HUES6 (cell line): ENCODE results near the gene KHDC1.
"Not testable (repeated sequence)": the region's sequence is repeated elsewhere in the genome, so short reads cannot be mapped to it uniquely, and the experiment has no call there.

Experiments used
- H3K27ac ChIP-seq: 2 replicates; pipeline ENCODE4 v1.7.0; 2013; ENCODE audit warnings: low read depth, mild to moderate bottlenecking, low read length, inconsistent platforms
- H3K27me3 ChIP-seq: 2 replicates; pipeline ENCODE4 v1.6.1; 2013; ENCODE audit warnings: low read length; ENCODE audit not compliant: control insufficient read depth, insufficient read depth
- H3K36me3 ChIP-seq: 2 replicates; pipeline ENCODE4 v1.6.1; 2013; ENCODE audit warnings: low read length; ENCODE audit not compliant: control insufficient read depth, insufficient read depth
- H3K4me1 ChIP-seq: 2 replicates; pipeline ENCODE4 v1.6.1; 2013; ENCODE audit warnings: low read length; ENCODE audit not compliant: control insufficient read depth, insufficient read depth
- H3K4me3 ChIP-seq: 2 replicates; pipeline ENCODE4 v1.5.1; 2013; ENCODE audit warnings: low read depth, low read length
- H3K9ac ChIP-seq: one replicate; pipeline ENCODE4 v1.6.1; 2013; ENCODE audit warnings: mild to moderate bottlenecking, low read length
- H3K9me3 ChIP-seq: 2 replicates; pipeline ENCODE4 v1.6.1; 2013; ENCODE audit warnings: low read depth, low read length; ENCODE audit not compliant: control insufficient read depth, insufficient read depth

KHDC1 gene, protein sequence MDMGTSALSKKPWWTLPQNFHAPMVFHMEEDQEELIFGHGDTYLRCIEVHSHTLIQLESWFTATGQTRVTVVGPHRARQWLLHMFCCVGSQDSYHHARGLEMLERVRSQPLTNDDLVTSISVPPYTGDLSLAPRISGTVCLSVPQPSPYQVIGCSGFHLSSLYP

DNA sequence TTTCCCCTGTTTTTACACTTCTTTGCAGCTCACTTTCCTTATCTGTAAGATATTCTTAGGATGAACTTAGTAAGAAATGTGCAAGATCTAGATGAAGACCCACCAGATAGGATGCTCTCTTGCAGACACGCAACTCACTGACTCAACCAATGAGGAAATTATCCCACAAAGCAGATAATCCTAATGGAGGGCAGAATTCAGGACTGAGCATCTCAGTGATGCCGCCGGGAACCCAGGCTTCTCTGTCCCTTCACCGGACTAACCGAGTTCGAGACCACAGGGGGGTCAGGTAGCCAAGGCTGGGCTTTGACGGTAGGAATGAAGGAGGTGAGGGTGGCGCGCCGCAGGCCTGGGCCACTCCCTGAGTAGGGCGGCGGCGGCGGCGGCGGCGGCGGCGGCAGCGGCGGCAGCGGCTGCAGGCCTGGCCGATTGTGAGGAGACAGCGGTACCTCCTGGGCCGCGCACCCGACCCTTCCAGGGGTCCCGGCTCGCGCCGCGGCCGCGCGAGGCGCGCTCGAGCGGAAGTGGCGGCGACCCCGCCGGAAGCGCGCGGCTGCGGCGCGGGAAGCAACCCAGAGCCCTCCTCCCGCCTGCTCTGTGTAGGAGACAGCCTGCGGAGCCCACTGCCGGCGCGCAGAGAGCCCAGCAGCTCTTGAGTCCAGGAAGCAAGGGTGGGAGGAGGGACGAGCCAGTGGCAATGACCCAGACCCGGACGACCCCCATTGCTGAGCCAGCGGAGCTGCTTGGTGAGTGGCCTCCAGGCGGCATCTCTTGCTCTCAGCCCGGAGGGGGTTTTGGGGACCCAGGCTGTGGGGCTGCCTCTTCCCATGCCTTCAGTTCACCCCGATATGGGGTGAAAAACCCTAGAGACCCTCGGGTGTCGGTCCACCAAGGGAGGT, at the start of gene KHDC1:
TSS of gene KHDC1 (minus strand) at position 526 of the 899 bp plus-strand sequence. CDS start 20,679 bp downstream, outside the sequence.
- Histone ChIP-seq H3K9ac (peak within 1 kb of the TSS; percentile 71), H3K4me3 (peak within 1 kb of the TSS; percentile 70), H3K27me3 (no peaks in the 10 kb centered on the region), H3K9me3 (no peaks in the 10 kb centered on the region), H3K36me3 (no peaks in the 10 kb centered on the region; the same call in 1 of the 2 replicates), H3K27ac (no peak within 1 kb of the TSS), H3K4me1 (peaks cover 11% of the 10 kb centered on the region; the same call in 1 of the 2 replicates)

DNA sequence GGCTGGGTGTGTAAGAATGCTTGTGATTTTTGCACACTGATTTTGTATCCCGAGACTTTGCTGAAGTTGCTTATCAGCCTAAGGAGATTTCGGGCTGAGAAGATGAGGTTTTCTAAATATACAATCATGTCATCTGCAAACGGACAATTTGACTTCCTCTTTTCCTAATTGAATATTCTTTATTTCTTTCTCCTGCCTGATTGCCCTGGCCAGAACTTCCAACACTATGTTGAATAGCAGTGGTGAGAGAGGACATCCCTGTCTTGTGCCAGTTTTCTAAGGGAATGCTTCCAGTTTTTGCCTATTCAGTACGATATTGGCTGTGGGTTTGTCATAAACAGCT, 47.5 kb upstream of the KHDC1 start:
- not testable (repeated sequence) for H3K27ac ChIP-seq, H3K27me3 ChIP-seq, H3K9me3 ChIP-seq, H3K36me3 ChIP-seq, H3K9ac ChIP-seq, H3K4me1 ChIP-seq
- H3K4me3 ChIP-seq: peak overlapping the region; percentile 70

- Histone ChIP-seq H3K4me1 (no peaks in the 10 kb centered on the region), H3K27ac (no peak overlapping the region), H3K9me3 (no peaks in the 10 kb centered on the region), H3K27me3 (no peaks in the 10 kb centered on the region; the same call in 1 of the 2 replicates), H3K9ac (peak overlapping the region; percentile 59), H3K36me3 (no peaks in the 10 kb centered on the region), H3K4me3 (peak overlapping the region; percentile 70)
These were observed 46.9 kb upstream of the KHDC1 start for GRCh38 chr6:73309785-73310502.

DNA sequence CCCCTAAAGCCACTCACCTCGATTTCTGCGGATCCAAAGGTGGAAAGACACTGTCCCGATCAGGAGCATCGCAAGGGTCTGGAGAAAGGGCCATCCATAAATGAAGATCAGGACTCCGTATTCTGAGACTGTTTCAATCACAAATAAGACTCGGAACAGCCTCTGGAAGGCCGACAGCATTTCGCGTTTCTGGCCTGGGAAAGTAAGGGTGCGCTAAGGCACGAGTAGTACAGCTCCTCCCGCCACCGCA, 46.5 kb upstream of the KHDC1 start:
- Histone ChIP-seq H3K9me3 (no peaks in the 10 kb centered on the region), H3K36me3 (no peaks in the 10 kb centered on the region), H3K4me3 (peak overlapping the region; percentile 70), H3K9ac (peak overlapping the region; percentile 59), H3K4me1 (no peaks in the 10 kb centered on the region), H3K27me3 (no peaks in the 10 kb centered on the region), H3K27ac (no peak overlapping the region)

GRCh38 chr6:73308712-73309534, 45.9 kb upstream of the KHDC1 start:
- H3K9ac ChIP-seq: peak overlapping the region; percentile 59
- H3K27ac ChIP-seq: no peak overlapping the region
- peak overlapping the region; percentile 70 for H3K4me3 ChIP-seq
- no peaks in the 10 kb centered on the region for H3K9me3 ChIP-seq
- H3K36me3 ChIP-seq: no peaks in the 10 kb centered on the region
- no peaks in the 10 kb centered on the region for H3K4me1 ChIP-seq
- H3K27me3 ChIP-seq: no peaks in the 10 kb centered on the region

- H3K4me3 ChIP-seq, H3K27ac ChIP-seq, H3K4me1 ChIP-seq, H3K36me3 ChIP-seq, H3K27me3 ChIP-seq, H3K9ac ChIP-seq, H3K9me3 ChIP-seq: not testable (repeated sequence)
These were observed 40.8 kb upstream of the KHDC1 start for GRCh38 chr6:73303773-73304172.

GRCh38 chr6:73302339-73302738, 39.3 kb upstream of the KHDC1 start:
- Histone ChIP-seq H3K9me3 (no peaks in the 10 kb centered on the region), H3K4me1 (no peaks in the 10 kb centered on the region), H3K9ac (no peak overlapping the region), H3K27ac (no peak overlapping the region), H3K36me3 (peaks cover 4% of the 10 kb centered on the region), H3K27me3 (no peaks in the 10 kb centered on the region), H3K4me3 (no peak overlapping the region)

GRCh38 chr6:73299151-73299971, 36.4 kb upstream of the KHDC1 start:
- Histone ChIP-seq H3K4me1 (no peaks in the 10 kb centered on the region), H3K4me3 (no peak overlapping the region), H3K9ac (no peak overlapping the region), H3K36me3 (peaks cover 4% of the 10 kb centered on the region), H3K27ac (no peak overlapping the region), H3K27me3 (no peaks in the 10 kb centered on the region), H3K9me3 (0 out of 2 replicates have a peak, but pooled peaks cover 4% of the 10 kb centered on the region)

GRCh38 chr6:73293331-73293730, 30.3 kb upstream of the KHDC1 start:
- H3K36me3 ChIP-seq: no peaks in the 10 kb centered on the region; the same call in 1 of the 2 replicates
- H3K9me3 ChIP-seq: 0 out of 2 replicates have a peak, but pooled peaks cover 4% of the 10 kb centered on the region
- H3K4me1 ChIP-seq: no peaks in the 10 kb centered on the region
- no peak overlapping the region for H3K4me3 ChIP-seq
- H3K27ac ChIP-seq: no peak overlapping the region
- H3K9ac ChIP-seq: no peak overlapping the region
- no peaks in the 10 kb centered on the region for H3K27me3 ChIP-seq

DNA sequence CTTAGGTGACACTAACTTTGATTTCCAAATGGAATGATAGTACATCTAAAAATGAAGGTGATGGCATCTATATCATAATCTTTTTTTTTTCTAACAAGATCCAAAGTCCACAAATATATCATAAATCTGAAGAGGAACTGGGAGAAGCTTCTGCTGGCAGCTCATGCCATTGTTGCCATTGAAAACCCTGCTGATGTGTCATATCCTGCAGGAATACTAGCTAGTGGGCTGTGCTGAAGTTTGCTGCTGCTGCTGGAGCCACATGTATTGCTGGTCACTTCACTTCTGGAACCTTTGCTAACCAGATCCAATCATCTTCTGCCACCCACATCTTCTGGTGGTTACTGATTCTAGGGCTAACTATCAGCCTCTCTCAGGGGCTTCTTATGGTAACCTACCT, 27.4 kb upstream of the KHDC1 start:
- Histone ChIP-seq H3K9ac (no peak overlapping the region), H3K4me1 (no peaks in the 10 kb centered on the region), H3K36me3 (no peaks in the 10 kb centered on the region; the same call in 1 of the 2 replicates), H3K27ac (no peak overlapping the region), H3K9me3 (0 out of 2 replicates have a peak, but pooled peaks cover 4% of the 10 kb centered on the region), H3K27me3 (no peaks in the 10 kb centered on the region), H3K4me3 (no peak overlapping the region)
